ENCODE measurements around the gene KCNH4.

KCNH4 gene

DNA sequence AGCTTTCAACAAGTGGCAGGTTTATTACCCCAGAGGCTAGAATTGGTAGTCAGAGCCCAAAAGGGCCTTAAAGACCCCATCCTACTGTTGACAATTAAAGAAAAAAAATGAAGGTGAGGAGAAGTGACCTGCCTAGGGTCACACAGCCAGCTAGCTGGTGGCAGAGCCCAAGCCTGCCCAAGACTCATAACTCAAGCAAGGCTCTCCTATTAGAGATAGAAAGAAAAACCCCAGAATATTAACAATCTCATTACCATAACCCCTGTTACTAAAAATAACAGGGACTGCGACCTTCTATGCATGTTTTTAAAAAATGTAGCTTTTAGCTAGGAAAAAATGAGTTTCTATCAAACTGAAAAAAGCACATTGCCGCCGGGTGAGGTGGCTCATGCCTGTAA lies 44.3 kb downstream of the KCNH4 start:
- no peak for DNase-seq (ENCODE audit: low spot score)

- peak; percentile 64 for DNase-seq (ENCODE audit: low spot score)
Measured at GRCh38 chr17:42135664-42136653, 45.0 kb downstream of the KCNH4 start.

DNA sequence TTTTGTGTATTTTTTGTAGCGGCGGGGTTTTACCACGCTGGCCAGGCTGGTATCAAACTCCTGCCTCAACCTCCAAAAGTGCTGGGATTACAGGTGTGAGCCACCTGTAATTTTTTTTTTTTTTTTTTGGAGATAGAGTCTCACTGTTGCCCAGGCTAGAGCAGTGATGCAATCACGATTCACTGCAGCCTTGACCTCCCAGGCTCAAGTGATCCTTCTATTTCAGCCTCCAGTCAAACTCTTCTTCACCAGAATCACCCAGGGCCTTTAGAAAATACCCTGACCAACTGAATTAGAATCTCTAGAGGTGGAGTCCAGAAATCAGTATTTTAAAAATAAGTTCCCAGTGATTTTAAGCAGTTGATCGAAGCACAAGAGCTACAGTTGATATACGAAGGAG lies 45.8 kb downstream of the KCNH4 start:
- DNase-seq (ENCODE audit: low spot score): no peak

DNA sequence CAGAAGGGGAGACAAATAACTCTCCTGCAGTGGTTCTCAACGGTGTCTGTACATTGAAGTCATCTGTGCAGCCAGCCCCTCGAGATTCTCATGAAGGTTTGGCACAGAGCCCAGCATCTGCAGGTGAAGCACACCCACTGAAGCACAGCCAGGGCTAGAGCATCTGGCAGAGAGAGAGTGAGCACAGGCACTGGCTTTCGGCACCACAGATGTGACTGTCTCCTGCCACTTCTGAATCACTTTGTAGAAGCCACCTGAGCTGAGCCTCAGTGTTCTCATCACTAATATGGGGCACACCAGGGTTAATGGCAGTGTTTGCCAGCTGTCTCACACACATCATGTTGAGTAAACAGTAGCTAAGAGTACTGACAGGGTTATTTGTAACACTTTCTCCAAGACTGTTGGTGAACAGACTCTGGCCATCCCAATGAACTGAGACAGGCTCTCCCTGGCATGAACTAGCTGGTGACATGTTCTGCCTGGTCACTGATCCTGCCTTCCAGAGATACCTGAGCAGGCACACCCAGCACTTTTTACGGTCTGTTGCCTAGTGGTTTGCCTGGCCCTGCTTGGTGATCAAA lies 47.4 kb downstream of the KCNH4 start:
- no peak for DNase-seq (ENCODE audit: low spot score)

- DNase-seq (ENCODE audit: low spot score): peak; percentile 49
Measured at GRCh38 chr17:42132941-42133340, 48.0 kb downstream of the KCNH4 start.

GRCh38 chr17:42131981-42132432 lies 48.9 kb downstream of the KCNH4 start:
- DNase-seq (ENCODE audit: low spot score): no peak

DNA sequence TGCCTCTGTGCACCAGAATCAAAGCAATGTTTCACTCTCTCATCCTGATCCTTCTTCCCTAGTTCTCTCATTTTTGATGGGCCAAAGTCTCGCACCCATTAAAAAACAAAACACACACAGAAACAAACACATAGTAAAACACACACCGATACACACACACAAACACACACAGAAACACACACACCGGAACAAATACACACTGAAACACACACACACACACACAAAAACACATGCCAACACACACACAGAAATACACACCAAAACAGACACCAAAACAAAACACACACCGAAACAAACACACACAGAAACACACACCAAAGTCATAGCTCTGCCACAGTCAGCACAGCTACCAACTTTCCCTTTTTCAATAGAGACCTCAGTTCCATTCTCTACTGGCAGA lies 49.7 kb downstream of the KCNH4 start:
- no peak for DNase-seq (ENCODE audit: low spot score)

DNA sequence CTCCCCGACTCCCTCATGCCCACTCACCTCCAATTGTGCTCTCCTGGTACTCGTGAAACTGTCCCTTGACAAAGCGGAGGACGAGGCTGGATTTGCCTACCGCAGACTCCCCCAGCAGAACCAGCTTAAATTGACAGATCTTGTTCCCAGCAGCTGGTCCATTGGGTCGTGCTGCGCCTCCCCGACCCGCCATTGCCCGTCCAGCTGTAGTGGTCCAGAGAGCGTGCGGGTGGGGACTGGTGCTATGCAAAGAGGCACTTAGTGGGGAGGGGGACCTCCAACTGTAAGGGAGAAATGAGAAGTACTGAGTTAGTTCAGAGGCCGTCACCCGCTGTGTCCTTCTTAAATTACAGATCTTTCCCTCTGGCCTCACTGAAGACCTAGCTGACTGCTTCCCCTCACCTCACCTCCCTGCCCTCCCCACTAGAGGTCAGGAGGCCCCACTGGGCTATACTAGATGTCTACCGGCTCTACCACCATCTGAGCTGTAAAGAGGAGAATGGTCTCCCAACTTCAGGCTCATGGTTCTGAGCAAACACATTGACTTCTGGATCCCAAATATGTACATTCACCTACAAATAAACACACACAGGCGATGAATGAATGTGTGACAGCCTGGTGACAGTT lies 50.5 kb downstream of the KCNH4 start:
- DNase-seq (ENCODE audit: low spot score): no peak

GRCh38 chr17:42129109-42129837 lies 51.7 kb downstream of the KCNH4 start:
- no peak for DNase-seq (ENCODE audit: low spot score)

DNA sequence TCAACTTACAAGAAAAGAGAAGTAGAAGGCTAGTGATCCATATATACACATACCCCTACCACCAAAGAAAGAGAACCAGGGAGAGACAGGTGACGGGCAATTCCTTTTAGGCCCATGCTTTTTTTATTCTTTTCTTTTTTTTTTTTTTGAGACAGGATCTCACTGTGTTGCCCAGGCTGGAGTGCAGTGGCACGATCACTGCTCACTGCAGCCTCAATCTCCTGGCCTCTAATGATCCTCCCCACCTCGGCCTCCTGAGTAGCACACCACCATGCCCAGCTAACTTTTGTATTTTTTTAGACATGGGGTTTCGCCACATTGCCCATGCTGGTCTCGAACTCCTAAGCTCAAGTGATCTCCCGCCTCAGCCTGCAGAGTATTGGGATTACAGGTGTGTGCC lies 53.5 kb downstream of the KCNH4 start:
- no peak for DNase-seq (ENCODE audit: low spot score)

DNA sequence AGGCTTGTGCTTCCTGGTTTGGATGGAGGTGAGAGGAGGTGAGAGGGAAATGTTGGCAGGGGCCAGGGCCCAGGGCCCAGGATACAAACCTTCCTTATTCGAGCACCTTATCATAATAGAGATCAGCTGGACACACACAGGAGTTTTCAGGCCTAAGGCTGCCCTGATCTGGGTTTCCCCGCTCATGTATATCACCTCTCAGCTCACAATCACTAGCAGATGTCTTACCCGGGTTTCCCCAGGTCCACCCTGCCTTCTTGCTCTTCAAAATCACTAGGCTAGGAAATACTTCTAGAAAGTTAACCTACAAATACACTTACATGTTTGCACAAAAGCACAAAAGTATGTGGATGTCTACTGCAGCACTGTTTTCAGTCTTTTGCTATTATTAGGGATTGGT lies 54.1 kb downstream of the KCNH4 start:
- no peak for DNase-seq (ENCODE audit: low spot score)

GRCh38 chr17:42125565-42125964 lies 55.4 kb downstream of the KCNH4 start:
- no peak for DNase-seq (ENCODE audit: low spot score)

DNA sequence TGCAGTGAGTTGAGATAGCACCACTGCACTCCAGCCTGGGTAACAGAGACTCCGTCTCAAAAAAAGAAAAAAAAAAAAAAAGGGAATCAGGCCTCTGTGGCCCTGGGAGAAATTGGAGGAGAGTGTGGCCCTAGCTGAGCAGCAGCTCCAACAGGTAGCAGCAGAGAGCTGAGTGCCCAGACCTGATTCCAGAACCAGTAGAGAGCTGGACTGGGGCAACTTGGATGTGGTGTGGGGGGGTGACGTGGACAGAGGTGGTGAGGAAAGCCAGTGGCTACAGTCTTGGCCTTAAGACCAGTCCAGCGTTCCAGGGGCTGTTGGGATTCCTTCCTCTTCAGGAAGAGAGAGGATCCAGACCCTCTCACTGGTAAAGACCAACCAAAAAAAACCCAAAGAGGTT lies 56.7 kb downstream of the KCNH4 start:
- no peak for DNase-seq (ENCODE audit: low spot score)

DNA sequence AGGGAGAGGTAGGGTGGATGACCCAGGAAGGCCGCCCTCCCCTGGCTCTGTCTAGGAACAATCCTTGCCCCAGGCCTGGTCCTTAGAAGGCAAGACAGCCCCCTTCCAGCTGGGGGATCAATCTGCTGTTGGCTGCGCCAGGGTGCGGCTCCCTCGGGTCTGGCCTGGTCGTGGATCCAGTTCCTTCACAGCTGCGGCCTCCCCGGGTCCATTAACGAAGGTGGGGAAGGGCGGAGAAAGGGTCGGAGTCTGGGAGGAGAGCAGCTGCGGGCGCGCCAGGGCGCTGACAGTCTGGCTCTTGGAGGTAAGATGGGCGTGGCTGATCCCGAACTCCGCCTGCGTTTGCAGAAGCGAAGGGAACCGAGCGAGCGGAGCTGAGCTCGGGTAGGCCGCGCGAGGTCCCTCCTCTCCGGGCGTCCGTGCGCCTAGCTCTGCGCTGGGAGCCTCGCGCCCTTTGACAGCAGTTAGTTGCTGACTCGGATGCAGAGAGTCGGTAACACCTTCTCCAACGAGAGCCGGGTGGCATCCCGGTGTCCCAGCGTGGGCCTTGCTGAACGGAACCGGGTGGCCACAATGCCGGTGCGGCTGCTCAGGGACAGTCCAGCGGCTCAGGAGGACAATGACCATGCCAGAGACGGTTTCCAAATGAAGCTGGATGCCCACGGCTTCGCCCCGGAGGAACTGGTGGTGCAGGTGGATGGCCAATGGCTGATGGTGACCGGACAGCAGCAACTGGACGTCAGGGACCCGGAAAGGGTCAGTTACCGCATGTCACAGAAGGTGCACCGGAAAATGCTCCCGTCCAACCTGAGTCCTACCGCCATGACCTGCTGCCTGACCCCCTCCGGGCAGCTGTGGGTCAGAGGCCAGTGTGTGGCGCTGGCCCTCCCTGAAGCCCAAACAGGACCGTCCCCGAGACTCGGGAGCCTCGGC lies 58.3 kb downstream of the KCNH4 start, which contains the start of gene HSPB9:
HSPB9 (plus strand) TSS at position 434 of the 933 bp plus-strand sequence; CDS start at position 481, 47 bp downstream.
- peak; percentile 86 for DNase-seq (ENCODE audit: low spot score)

- DNase-seq (ENCODE audit: low spot score): peak; percentile 96
Measured at GRCh38 chr17:42120770-42121769, 59.9 kb downstream of the KCNH4 start, which contains the start of gene KAT2A. TSS of gene KAT2A (minus strand) at chr17:42121367. CDS start at chr17:42121304, 63 bp downstream.

- DNase-seq (ENCODE audit: low spot score): no peak
Measured at GRCh38 chr17:42120161-42120769, 60.7 kb downstream of the KCNH4 start.

- DNase-seq (ENCODE audit: low spot score): no peak
Measured at GRCh38 chr17:42119301-42119700, 61.6 kb downstream of the KCNH4 start.

- DNase-seq (ENCODE audit: low spot score): peak; percentile 42
Measured at GRCh38 chr17:42118545-42118944, 62.4 kb downstream of the KCNH4 start.

DNA sequence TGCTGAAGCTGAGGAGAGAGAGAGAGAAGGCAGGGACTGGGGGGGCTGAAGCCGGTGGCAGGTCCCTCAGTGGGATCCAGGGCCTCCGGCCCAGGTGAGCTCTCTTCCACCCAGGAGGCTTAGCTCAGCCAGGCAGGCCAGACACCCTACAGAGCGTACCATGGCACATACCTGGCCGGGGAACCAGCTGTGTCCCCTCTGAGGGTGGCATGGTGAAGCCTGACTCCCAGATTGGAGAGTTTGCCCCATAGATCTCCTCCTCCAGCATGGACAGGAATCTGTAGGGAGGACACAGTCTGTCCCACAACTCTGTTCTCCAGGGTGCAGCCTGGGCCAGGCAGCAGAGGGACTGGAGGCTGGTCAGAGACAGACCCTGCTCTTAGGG lies 62.8 kb downstream of the KCNH4 start:
- DNase-seq (ENCODE audit: low spot score): no peak

All from iPS-NIHi11 (cell line).